ENCODE measurements around the gene BRD1.

DNA sequence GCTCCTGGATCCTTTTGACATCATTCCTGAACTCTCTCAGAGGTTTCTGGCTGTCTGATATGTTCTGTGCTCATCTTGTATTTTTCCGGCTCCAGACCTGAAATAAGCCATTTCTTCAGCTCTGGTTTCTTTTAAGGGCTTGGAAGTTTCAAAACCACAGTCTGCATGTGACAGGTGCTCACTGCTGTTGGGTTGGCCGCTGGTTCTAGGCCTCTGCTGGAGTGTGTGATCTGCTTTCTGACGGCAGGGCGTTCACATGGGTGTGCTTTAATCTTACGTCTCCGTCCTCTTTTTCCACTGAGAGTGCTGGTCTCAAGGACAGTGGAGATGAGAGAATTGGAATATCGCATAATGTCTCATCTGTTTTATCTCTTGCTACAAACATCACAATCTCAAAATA, 36.3 kb upstream of the BRD1 start:
- TF ChIP-seq POLR2AphosphoS5 (IDR thresholded peaks at IDR 0.05; ENCODE audit: low read depth, low read length) (no peak), TAF1 (IDR thresholded peaks at IDR 0.05; ENCODE audit: low read depth, low read length) (no peak), POLR2A (IDR thresholded peaks at IDR 0.05; ENCODE audit: low read depth, low read length) (no peak), POU2F2 (IDR thresholded peaks at IDR 0.05; ENCODE audit: low read depth, low read length) (no peak), PAX5 (IDR thresholded peaks at IDR 0.05; ENCODE audit: insufficient read depth, low read length, severe bottlenecking) (no peak), SPI1 (IDR thresholded peaks at IDR 0.05; ENCODE audit: low read depth, low read length) (no peak)
